Left ventricle myocardium inferior (tissue), 1 donor: ENCODE results near the gene CDKN2B-AS1. TPM values are rescaled to one million over a fixed set of nuclear protein-coding genes. Genes with fewer than 3 reads are reported as not detected.

Source experiments
- DNase-seq: peaks from one replicate; pipeline ENCODE4 v3.0.0-alpha.2; 2020
- H3K27ac ChIP-seq: fragments of 200-600 bp; replicated peaks from 2 replicates; pipeline ENCODE4 v1.8.0; 2021
- H3K27me3 ChIP-seq: fragments of 200-600 bp; 2 replicates; pipeline ENCODE4 v1.8.0; 2021; ENCODE audit warnings: low read depth
- H3K36me3 ChIP-seq: fragments of 200-600 bp; 2 replicates; pipeline ENCODE4 v1.8.0; 2021
- H3K4me1 ChIP-seq: fragments of 200-600 bp; 2 replicates; pipeline ENCODE4 v1.8.0; 2021
- H3K4me3 ChIP-seq: fragments of 200-600 bp; 2 replicates; pipeline ENCODE4 v1.8.0; 2021; ENCODE audit warnings: mild to moderate bottlenecking, moderate library complexity
- H3K9me3 ChIP-seq: fragments of 200-600 bp; replicated peaks from 2 replicates; pipeline ENCODE4 v1.8.0; 2021
- CTCF ChIP-seq: fragments of 200-600 bp; IDR thresholded peaks from 2 replicates; pipeline ENCODE4 v1.8.0; 2021; ENCODE audit warnings: antibody characterized with exemption, mild to moderate bottlenecking, borderline replicate concordance
- intact Hi-C: fragments of 100-400 bp; cut with micrococcal nuclease; formaldehyde crosslinking; loops from one replicate; pipeline ENCODE4 v1.11.0; 2022
- total RNA-seq: library from RNA; stranded (reverse); fragmentation: NEBNext Ultra II Directional; extraction: Animal tissue kit (Norgen Biotek cat#: 25700); gene quantifications from one replicate; pipeline ENCODE4 v1.2.1, GENCODE V29; 2021
- donor health status: DM: no; HTN: yes; CAD: no; lungs with severe emphysema.

The CDKN2B-AS1 gene
- total RNA-seq, 1 donor from 2014 or later = 0.30 TPM

- Histone ChIP-seq H3K27me3 (peaks cover 22% of the 10 kb centered on the region), H3K27ac (no peak overlapping the region), H3K9me3 (peaks cover 2% of the 10 kb centered on the region), H3K4me1 (peaks cover 20% of the 10 kb centered on the region), H3K36me3 (no peaks in the 10 kb centered on the region), H3K4me3 (no peak overlapping the region)
- TF ChIP-seq CTCF = no peak
- no peak for DNase-seq
- intact Hi-C loops = no loop called here
Measured at GRCh38 chr9:22010866-22011625, 16.5 kb downstream of the CDKN2B-AS1 start.

- no peak for DNase-seq
- Histone ChIP-seq H3K4me3 (no peak overlapping the region), H3K36me3 (no peaks in the 10 kb centered on the region), H3K9me3 (peaks cover 22% of the 10 kb centered on the region), H3K27me3 (peaks cover 12% of the 10 kb centered on the region), H3K27ac (no peak overlapping the region), H3K4me1 (no peaks in the 10 kb centered on the region)
- intact Hi-C loops = no loop called here
- TF ChIP-seq CTCF = no peak
Measured at GRCh38 chr9:22022396-22022795, 27.8 kb downstream of the CDKN2B-AS1 start.

DNA sequence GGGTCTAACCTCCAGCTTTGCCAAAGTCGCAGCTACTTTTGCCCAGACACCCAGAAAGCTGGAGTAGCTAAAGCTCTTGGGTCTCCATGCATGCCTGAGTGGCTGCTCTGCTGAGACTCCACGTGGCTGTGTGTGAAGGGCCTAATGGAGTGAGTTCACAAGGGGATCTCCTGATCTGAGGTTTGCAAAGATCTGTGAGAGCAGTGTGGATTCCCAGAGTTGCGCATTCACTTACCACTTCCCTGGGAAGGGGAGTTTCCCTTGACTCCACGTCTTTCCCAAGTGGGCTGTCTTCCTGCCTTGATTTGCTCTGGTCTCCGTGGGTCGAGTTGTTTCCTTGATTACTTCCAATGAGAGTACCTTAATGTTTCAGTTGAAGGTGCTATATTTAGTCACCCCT is 32.1 kb downstream of the CDKN2B-AS1 start:
- Histone ChIP-seq H3K27me3 (peaks cover 12% of the 10 kb centered on the region), H3K4me1 (no peaks in the 10 kb centered on the region), H3K4me3 (no peak overlapping the region), H3K36me3 (no peaks in the 10 kb centered on the region), H3K9me3 (peaks cover 5% of the 10 kb centered on the region), H3K27ac (no peak overlapping the region)
- no peak for DNase-seq
- TF ChIP-seq CTCF = no peak
- intact Hi-C loops = no loop called here

DNA sequence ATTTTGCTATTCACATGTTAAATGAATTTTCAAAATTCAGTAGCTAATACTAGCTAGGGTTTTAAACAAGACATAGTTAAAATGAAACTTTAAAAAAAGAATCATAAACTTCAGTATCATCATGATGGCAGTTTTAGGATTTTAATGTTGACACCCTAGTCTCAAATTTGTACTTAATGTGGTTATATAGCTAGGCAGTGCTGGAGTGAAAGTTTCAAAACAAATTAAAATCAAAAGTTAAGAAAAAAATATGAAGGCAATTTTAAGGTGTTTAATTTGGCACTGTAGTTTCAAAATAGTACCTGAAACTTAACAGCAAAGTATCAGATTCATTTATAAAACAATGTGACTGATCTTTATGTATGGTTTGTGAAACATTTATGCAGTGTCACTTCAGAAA is 33.8 kb downstream of the CDKN2B-AS1 start:
- Histone ChIP-seq H3K27me3 (peaks cover 12% of the 10 kb centered on the region), H3K9me3 (no peaks in the 10 kb centered on the region), H3K4me1 (no peaks in the 10 kb centered on the region), H3K4me3 (no peak overlapping the region), H3K36me3 (no peaks in the 10 kb centered on the region), H3K27ac (no peak overlapping the region)
- no peak for TF ChIP-seq CTCF
- intact Hi-C loops = no loop called here
- no peak for DNase-seq

DNA sequence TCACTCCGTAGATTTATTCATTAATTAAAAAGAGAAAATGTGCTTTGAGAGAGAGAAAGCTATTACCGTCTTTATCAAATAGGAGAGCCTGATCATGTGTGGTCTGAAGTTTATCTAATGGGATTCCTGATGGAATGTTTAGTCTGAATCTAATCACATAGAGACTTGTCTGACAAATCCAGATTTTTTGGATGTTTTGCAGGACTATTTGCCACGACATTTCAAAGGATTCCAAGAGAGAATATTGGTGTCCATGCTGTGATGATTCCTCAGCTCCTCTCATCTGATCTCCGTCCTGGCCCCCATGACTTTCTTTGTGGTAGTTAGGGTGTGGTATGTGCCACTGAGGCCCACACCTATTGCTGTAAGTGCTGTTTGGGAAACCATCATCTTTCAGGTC is 34.6 kb downstream of the CDKN2B-AS1 start:
- TF ChIP-seq CTCF = no peak
- Histone ChIP-seq H3K27ac (no peak overlapping the region), H3K27me3 (peaks cover 12% of the 10 kb centered on the region), H3K4me3 (no peak overlapping the region), H3K36me3 (no peaks in the 10 kb centered on the region), H3K4me1 (no peaks in the 10 kb centered on the region), H3K9me3 (no peaks in the 10 kb centered on the region)
- intact Hi-C loops = no loop called here
- no peak for DNase-seq
